Testis (tissue), 3 donors: ENCODE data around the gene HLF. TPM values are rescaled to one million over a fixed set of nuclear protein-coding genes. Genes with fewer than 3 reads are reported as not detected.

ENCODE experiments used
- DNase-seq: peaks from one replicate; pipeline ENCODE4 v3.0.0-alpha.2; 2019
- H3K27ac ChIP-seq, 2 donors: fragments of 200-600 bp; sonication (generic); one replicate each; pipeline ENCODE4 v1.5.1; 2019
- H3K27me3 ChIP-seq: fragments of 200-600 bp; sonication (generic); one replicate; pipeline ENCODE4 v1.5.1; 2019
- H3K36me3 ChIP-seq: fragments of 200-600 bp; sonication (generic); one replicate; pipeline ENCODE4 v1.5.1; 2017; ENCODE audit warnings: low read depth; ENCODE audit errors: missing control alignments
- H3K4me1 ChIP-seq: fragments of 200-600 bp; sonication (generic); one replicate; pipeline ENCODE4 v1.5.1; 2019
- H3K4me3 ChIP-seq, 2 donors: fragments of 200-600 bp; sonication (generic); one replicate each; pipeline ENCODE4 v1.5.1; 2017 to 2019
- H3K9me3 ChIP-seq: fragments of 200-600 bp; sonication (generic); one replicate; pipeline ENCODE4 v1.5.1; 2017
- POLR2A ChIP-seq: fragments of 450-650 bp; IDR thresholded peaks from one replicate; pipeline ENCODE4 v1.6.1; 2017; ENCODE audit warnings: antibody characterized with exemption, mild to moderate bottlenecking, moderate library complexity
- WGBS, 2 donors: methylation state at CpG; one replicate each; pipeline ENCODE4 v1.1.5; 2018; 5-methylcytosine and 5-hydroxymethylcytosine counted together
- intact Hi-C: fragments of 100-400 bp; cut with DNase I; formaldehyde crosslinking; loops from one replicate; pipeline ENCODE4 v1.15.1; 2023; ENCODE audit warnings: low total_unique reads
- polyA plus RNA-seq: library from polyadenylated mRNA; stranded (reverse); fragments of 350-450 nt; fragmentation: Illumina TruSeq; extraction: RNeasy Lipid Tissue Mini Kit (QIAGEN cat#74804); gene quantifications from one replicate; pipeline ENCODE4 v1.2.3, GENCODE V29; 2014; ENCODE audit warnings: low read depth, low replicate concordance; ENCODE audit not compliant: insufficient read depth
- total RNA-seq, 2 donors: library from RNA; depleted of rRNA; stranded (reverse); fragments of >200 nt; gene quantifications; one replicate each; pipeline ENCODE4 v1.2.3, GENCODE V29; 2016
- TF ChIP-seq, protein P1 (sequence below), 3 experiments: fragments of 450-650 bp in 2 of 3; fragments of 200-600 bp in 1 of 3; sonication (generic) in 1 of 3; IDR thresholded peaks; one replicate each; pipeline ENCODE4 v1.5.1; 2016 to 2019; ENCODE audit warnings: antibody characterized with exemption in 3 of 3, mild to moderate bottlenecking in 2 of 3, moderate library complexity in 1 of 3

Gene HLF
- total and polyA plus RNA-seq, 3 donors from 2014 or later, result 7.0 to 23.4 (median 14.5) TPM

DNA sequence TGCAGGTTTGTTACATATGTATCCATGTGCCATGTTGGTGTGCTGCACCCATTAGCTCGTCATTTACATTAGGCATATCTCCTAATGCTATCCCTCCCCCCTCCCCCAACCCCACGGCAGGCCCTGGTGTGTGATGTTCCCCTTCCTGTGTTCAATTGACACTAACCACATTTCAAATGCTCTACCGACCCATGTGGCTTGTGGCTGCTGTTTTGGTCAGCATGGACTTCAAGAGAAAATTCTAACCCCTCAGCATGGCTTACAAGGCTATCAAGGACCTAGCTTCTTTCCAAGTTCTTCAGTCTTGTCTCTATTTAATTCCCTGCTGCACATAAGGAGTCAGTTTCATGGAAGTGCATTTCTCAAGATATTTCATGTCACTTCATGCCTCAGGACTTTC is 103.9 kb downstream of the HLF start:
- H3K9me3 ChIP-seq, result no peaks in the 10 kb centered on the region
- TF ChIP-seq POLR2A, result no peak
- TF ChIP-seq, protein P1, sequence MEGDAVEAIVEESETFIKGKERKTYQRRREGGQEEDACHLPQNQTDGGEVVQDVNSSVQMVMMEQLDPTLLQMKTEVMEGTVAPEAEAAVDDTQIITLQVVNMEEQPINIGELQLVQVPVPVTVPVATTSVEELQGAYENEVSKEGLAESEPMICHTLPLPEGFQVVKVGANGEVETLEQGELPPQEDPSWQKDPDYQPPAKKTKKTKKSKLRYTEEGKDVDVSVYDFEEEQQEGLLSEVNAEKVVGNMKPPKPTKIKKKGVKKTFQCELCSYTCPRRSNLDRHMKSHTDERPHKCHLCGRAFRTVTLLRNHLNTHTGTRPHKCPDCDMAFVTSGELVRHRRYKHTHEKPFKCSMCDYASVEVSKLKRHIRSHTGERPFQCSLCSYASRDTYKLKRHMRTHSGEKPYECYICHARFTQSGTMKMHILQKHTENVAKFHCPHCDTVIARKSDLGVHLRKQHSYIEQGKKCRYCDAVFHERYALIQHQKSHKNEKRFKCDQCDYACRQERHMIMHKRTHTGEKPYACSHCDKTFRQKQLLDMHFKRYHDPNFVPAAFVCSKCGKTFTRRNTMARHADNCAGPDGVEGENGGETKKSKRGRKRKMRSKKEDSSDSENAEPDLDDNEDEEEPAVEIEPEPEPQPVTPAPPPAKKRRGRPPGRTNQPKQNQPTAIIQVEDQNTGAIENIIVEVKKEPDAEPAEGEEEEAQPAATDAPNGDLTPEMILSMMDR (IDR thresholded peaks at IDR 0.05), result no peak
- no peaks in the 10 kb centered on the region for H3K36me3 ChIP-seq
- no peak for DNase-seq
- intact Hi-C loops, result no loop called here
- no peak overlapping the region for H3K27ac ChIP-seq
- 46 to 67% methylated on average over 3 of the region's 3 CpGs for WGBS, 2 donors
- H3K4me1 ChIP-seq, result no peaks in the 10 kb centered on the region
- no peaks in the 10 kb centered on the region for H3K27me3 ChIP-seq
- H3K4me3 ChIP-seq, result no peak overlapping the region

Other genes starting within 250 kb of the HLF start
- 10 to 100 TPM; 53.7 to 73.1 TPM for gene MMD, start 156.9 kb downstream of the HLF start, total RNA-seq
- gene MMD, start 156.9 kb downstream of the HLF start, polyA plus RNA-seq, result 38.3 TPM
- gene SMIM36, start 246.5 kb downstream of the HLF start, total RNA-seq, result 1 to 10 TPM in 1 of 2 donors, under 1 TPM in 1; 0.55 to 9.5 TPM
- 26.0 TPM for gene SMIM36, start 246.5 kb downstream of the HLF start, polyA plus RNA-seq